Parathyroid adenoma (tissue), 2 donors: ENCODE measurements around the gene EHMT2.
A peak's percentile ranks its signal among the peaks of the same experiment; 100 is the strongest.

ENCODE experiments used
- H2AFZ ChIP-seq: fragments of 300-600 bp; sonication (generic); one replicate; pipeline ENCODE4 v1.7.0; 2017; ENCODE audit warnings: antibody characterized with exemption, mild to moderate bottlenecking
- H3K27ac ChIP-seq: fragments of 300-600 bp; sonication (generic); one replicate; pipeline ENCODE4 v1.7.0; 2017
- H3K27me3 ChIP-seq: fragments of 300-600 bp; sonication (generic); one replicate; pipeline ENCODE4 v1.7.0; 2017; ENCODE audit warnings: low read length; ENCODE audit not compliant: control insufficient read depth, insufficient read depth
- H3K36me3 ChIP-seq: fragments of 300-600 bp; sonication (generic); one replicate; pipeline ENCODE4 v1.7.0; 2017; ENCODE audit warnings: low read length; ENCODE audit not compliant: control insufficient read depth, insufficient read depth
- H3K4me1 ChIP-seq: fragments of 300-600 bp; sonication (generic); one replicate; pipeline ENCODE4 v1.7.0; 2017; ENCODE audit warnings: control low read depth
- H3K4me2 ChIP-seq: fragments of 300-600 bp; sonication (generic); one replicate; pipeline ENCODE4 v1.7.0; 2017; ENCODE audit warnings: low read length
- H3K4me3 ChIP-seq: fragments of 300-600 bp; sonication (generic); one replicate; pipeline ENCODE4 v1.7.0; 2017; ENCODE audit warnings: low read depth, low read length
- H3K79me2 ChIP-seq: fragments of 300-600 bp; sonication (generic); one replicate; pipeline ENCODE4 v1.7.0; 2017; ENCODE audit warnings: control low read depth
- H3K9ac ChIP-seq: fragments of 300-600 bp; sonication (generic); one replicate; pipeline ENCODE4 v1.7.0; 2017; ENCODE audit warnings: mild to moderate bottlenecking
- H3K9me3 ChIP-seq: fragments of 300-600 bp; sonication (generic); one replicate; pipeline ENCODE4 v1.7.0; 2017; ENCODE audit warnings: low read length; ENCODE audit not compliant: control insufficient read depth
- CTCF ChIP-seq: fragments of 300-600 bp; sonication (generic); IDR thresholded peaks from one replicate; pipeline ENCODE4 v1.7.0; 2017; ENCODE audit warnings: antibody characterized with exemption, mild to moderate bottlenecking
- donor health status: primary hyperparathyroidism.

EHMT2 gene

DNA sequence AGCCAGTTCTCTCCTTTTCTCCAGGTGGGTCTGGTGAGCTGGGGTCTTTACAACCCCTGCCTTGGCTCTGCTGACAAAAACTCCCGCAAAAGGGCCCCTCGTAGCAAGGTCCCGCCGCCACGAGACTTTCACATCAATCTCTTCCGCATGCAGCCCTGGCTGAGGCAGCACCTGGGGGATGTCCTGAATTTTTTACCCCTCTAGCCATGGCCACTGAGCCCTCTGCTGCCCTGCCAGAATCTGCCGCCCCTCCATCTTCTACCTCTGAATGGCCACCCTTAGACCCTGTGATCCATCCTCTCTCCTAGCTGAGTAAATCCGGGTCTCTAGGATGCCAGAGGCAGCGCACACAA, 47.6 kb upstream of the EHMT2 start:
- no peaks in the 10 kb centered on the region for H3K9me3 ChIP-seq
- no peaks in the 10 kb centered on the region for H3K36me3 ChIP-seq
- no peak for TF ChIP-seq CTCF
- no peaks in the 10 kb centered on the region for H3K27me3 ChIP-seq
- peak overlapping the region; percentile 75 for H3K4me2 ChIP-seq
- no peak overlapping the region for H3K9ac ChIP-seq
- peak overlapping the region; percentile 94 for H3K27ac ChIP-seq
- peaks cover 43% of the 10 kb centered on the region for H3K4me1 ChIP-seq
- peak overlapping the region; percentile 43 for H3K4me3 ChIP-seq
- H2AFZ ChIP-seq: peak overlapping the region; percentile 62
- peaks cover 6% of the 10 kb centered on the region for H3K79me2 ChIP-seq

DNA sequence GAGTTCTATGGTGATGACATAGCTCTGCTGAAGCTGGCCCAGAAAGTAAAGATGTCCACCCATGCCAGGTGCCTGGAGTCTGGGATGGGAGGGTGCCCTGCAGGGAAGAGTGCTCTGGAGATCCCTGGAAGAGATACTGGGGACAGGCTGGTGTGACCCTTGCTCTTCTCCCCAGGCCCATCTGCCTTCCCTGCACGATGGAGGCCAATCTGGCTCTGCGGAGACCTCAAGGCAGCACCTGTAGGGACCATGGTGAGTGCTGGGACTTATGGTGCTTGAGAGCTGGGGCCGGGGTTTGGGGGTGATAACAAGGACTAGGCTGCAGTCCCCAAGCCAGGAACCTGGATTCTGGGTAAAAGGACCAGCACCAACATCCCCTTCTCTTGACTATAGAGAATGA, 46.2 kb upstream of the EHMT2 start:
- Histone ChIP-seq H3K79me2 (peaks cover 6% of the 10 kb centered on the region), H3K9ac (no peak overlapping the region), H2AFZ (no peak overlapping the region), H3K4me2 (no peak overlapping the region), H3K4me1 (peaks cover 32% of the 10 kb centered on the region), H3K27me3 (no peaks in the 10 kb centered on the region), H3K27ac (no peak overlapping the region), H3K9me3 (no peaks in the 10 kb centered on the region), H3K36me3 (no peaks in the 10 kb centered on the region), H3K4me3 (no peak overlapping the region)
- no peak for TF ChIP-seq CTCF

- H3K4me3 ChIP-seq: no peak overlapping the region
- H3K9me3 ChIP-seq: no peaks in the 10 kb centered on the region
- no peak overlapping the region for H3K4me2 ChIP-seq
- H3K4me1 ChIP-seq: peaks cover 16% of the 10 kb centered on the region
- peak overlapping the region; percentile 33 for H3K27ac ChIP-seq
- H2AFZ ChIP-seq: peak overlapping the region; percentile 63
- no peak for TF ChIP-seq CTCF
- no peaks in the 10 kb centered on the region for H3K36me3 ChIP-seq
- H3K27me3 ChIP-seq: no peaks in the 10 kb centered on the region
- no peaks in the 10 kb centered on the region for H3K79me2 ChIP-seq
- no peak overlapping the region for H3K9ac ChIP-seq
These were observed 42.8 kb upstream of the EHMT2 start for GRCh38 chr6:31940256-31940664.

- peaks cover 8% of the 10 kb centered on the region for H3K4me1 ChIP-seq
- no peak overlapping the region for H2AFZ ChIP-seq
- H3K9me3 ChIP-seq: no peaks in the 10 kb centered on the region
- no peaks in the 10 kb centered on the region for H3K27me3 ChIP-seq
- no peak for TF ChIP-seq CTCF
- no peak overlapping the region for H3K4me2 ChIP-seq
- H3K9ac ChIP-seq: no peak overlapping the region
- no peak overlapping the region for H3K27ac ChIP-seq
- no peak overlapping the region for H3K4me3 ChIP-seq
- no peaks in the 10 kb centered on the region for H3K79me2 ChIP-seq
- no peaks in the 10 kb centered on the region for H3K36me3 ChIP-seq
These were observed 38.3 kb upstream of the EHMT2 start for GRCh38 chr6:31935823-31936222.

- Histone ChIP-seq H3K36me3 (no peaks in the 10 kb centered on the region), H3K4me1 (no peaks in the 10 kb centered on the region), H3K79me2 (no peaks in the 10 kb centered on the region), H3K27ac (no peak overlapping the region), H3K27me3 (no peaks in the 10 kb centered on the region), H3K9me3 (no peaks in the 10 kb centered on the region), H3K4me2 (no peak overlapping the region), H2AFZ (no peak overlapping the region), H3K4me3 (no peak overlapping the region), H3K9ac (no peak overlapping the region)
- no peak for TF ChIP-seq CTCF
These were observed 37.5 kb upstream of the EHMT2 start for GRCh38 chr6:31935021-31935420.
